ENCODE measurements around the gene RGPD3. TPM values are rescaled to one million over a fixed set of nuclear protein-coding genes. Genes with fewer than 3 reads are reported as not detected.

Gene RGPD3
- total and polyA plus RNA-seq, 4 donors, result 0.07 to 0.85 (median 0.36) TPM

DNA sequence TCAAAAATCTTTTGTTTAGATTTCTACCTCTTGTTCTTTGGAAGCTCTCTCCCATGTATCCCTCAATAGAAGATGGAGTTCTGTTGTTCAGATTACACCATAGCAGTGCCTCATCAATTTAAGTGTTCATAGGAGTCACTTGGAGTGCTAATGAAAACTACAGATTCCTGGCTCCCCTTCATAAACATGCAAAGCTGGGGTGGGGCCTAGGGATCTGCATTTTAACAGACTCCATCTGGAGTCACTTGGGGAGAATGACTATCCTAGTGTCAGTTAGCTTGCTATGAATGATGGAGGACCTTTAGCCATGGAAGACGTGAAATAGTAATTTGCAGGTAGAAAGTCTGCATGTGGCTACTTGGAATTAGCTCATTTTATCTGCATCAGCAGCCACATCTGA lies 105.4 kb downstream of the RGPD3 start:
- no peaks in the 10 kb centered on the region for H3K27me3 ChIP-seq (ENCODE audit: control insufficient read depth in 4 of 4, insufficient read depth in 4 of 4, low read length in 3 of 4)
- no peak overlapping the region for H3K4me3 ChIP-seq (ENCODE audit: low read depth in 1 of 3, low read length in 3 of 3)
- no peaks in the 10 kb centered on the region for H3K36me3 ChIP-seq (ENCODE audit: control insufficient read depth in 4 of 4, insufficient read depth in 3 of 4, low read depth in 1 of 4, low read length in 3 of 4)
- no peak overlapping the region for H3K9ac ChIP-seq (ENCODE audit: low read depth in 1 of 2, low read length in 2 of 2)
- H3K9me3 ChIP-seq (ENCODE audit: control insufficient read depth in 4 of 4, low read length in 3 of 4), result no peaks in the 10 kb centered on the region
- TF ChIP-seq EGR1 (IDR thresholded peaks at IDR 0.05; ENCODE audit: low read depth in 2 of 2) (no peak), REST (IDR thresholded peaks at IDR 0.05) (no peak), TAF1 (conservative IDR thresholded peaks at IDR 0.05) (no peak), NR2F2 (IDR thresholded peaks at IDR 0.05) (no peak), JUND (IDR thresholded peaks at IDR 0.05) (no peak), HNF4G (IDR thresholded peaks at IDR 0.05) (no peak), GABPA (IDR thresholded peaks at IDR 0.05 in 1 of 2, conservative IDR thresholded peaks at IDR 0.05 in 1 of 2) (no peak), HNF4A (conservative IDR thresholded peaks at IDR 0.05) (no peak), RXRA (IDR thresholded peaks at IDR 0.05) (no peak), YY1 (IDR thresholded peaks at IDR 0.05) (no peak), FOXA2 (IDR thresholded peaks at IDR 0.05) (no peak), ATF3 (IDR thresholded peaks at IDR 0.05) (no peak), RAD21 (IDR thresholded peaks at IDR 0.05) (no peak), FOXA1 (IDR thresholded peaks at IDR 0.05) (no peak)
- TF ChIP-seq, protein P1, sequence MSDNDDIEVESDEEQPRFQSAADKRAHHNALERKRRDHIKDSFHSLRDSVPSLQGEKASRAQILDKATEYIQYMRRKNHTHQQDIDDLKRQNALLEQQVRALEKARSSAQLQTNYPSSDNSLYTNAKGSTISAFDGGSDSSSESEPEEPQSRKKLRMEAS (IDR thresholded peaks at IDR 0.05), result no peak
- TF ChIP-seq, protein P2, sequence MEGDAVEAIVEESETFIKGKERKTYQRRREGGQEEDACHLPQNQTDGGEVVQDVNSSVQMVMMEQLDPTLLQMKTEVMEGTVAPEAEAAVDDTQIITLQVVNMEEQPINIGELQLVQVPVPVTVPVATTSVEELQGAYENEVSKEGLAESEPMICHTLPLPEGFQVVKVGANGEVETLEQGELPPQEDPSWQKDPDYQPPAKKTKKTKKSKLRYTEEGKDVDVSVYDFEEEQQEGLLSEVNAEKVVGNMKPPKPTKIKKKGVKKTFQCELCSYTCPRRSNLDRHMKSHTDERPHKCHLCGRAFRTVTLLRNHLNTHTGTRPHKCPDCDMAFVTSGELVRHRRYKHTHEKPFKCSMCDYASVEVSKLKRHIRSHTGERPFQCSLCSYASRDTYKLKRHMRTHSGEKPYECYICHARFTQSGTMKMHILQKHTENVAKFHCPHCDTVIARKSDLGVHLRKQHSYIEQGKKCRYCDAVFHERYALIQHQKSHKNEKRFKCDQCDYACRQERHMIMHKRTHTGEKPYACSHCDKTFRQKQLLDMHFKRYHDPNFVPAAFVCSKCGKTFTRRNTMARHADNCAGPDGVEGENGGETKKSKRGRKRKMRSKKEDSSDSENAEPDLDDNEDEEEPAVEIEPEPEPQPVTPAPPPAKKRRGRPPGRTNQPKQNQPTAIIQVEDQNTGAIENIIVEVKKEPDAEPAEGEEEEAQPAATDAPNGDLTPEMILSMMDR (IDR thresholded peaks at IDR 0.05; ENCODE audit: low read depth, low read length, missing input control), result no peak
- TF ChIP-seq, protein P3, sequence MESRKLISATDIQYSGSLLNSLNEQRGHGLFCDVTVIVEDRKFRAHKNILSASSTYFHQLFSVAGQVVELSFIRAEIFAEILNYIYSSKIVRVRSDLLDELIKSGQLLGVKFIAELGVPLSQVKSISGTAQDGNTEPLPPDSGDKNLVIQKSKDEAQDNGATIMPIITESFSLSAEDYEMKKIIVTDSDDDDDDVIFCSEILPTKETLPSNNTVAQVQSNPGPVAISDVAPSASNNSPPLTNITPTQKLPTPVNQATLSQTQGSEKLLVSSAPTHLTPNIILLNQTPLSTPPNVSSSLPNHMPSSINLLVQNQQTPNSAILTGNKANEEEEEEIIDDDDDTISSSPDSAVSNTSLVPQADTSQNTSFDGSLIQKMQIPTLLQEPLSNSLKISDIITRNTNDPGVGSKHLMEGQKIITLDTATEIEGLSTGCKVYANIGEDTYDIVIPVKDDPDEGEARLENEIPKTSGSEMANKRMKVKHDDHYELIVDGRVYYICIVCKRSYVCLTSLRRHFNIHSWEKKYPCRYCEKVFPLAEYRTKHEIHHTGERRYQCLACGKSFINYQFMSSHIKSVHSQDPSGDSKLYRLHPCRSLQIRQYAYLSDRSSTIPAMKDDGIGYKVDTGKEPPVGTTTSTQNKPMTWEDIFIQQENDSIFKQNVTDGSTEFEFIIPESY (IDR thresholded peaks at IDR 0.05), result no peak
- no peaks in the 10 kb centered on the region for H3K4me1 ChIP-seq (ENCODE audit: control insufficient read depth in 4 of 4, insufficient read depth in 4 of 4, low read length in 3 of 4)
- WGBS, result 41% methylated on average over 1 of the region's 1 CpG
- no peak for DNase-seq (ENCODE audit: low spot score)
- H3K27ac ChIP-seq (ENCODE audit: low read depth in 1 of 2, low read length in 2 of 2), result no peak overlapping the region

DNA sequence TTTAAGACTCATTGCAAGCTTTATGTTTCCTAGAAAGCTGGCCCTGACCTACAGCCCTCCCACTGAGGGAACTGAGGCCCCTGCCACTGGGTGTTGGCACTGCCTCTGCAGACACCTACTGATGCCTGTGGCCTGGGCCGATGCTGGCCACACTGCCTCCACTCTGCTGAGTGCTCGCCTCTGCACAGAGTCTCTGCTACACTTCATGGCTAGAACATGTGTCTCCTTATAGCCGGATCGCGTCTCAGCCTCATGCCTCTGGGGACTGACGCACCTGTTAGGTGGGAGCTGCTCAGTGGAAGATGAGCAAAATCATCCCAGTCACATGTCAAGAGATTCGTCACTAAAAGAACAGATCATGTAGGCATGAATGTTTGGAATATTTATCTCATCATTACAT lies 108.7 kb downstream of the RGPD3 start:
- no peak for DNase-seq (ENCODE audit: low spot score)
- TF ChIP-seq FOXA2 (IDR thresholded peaks at IDR 0.05), result no peak
- TF ChIP-seq JUND (IDR thresholded peaks at IDR 0.05), result no peak
- no peak for TF ChIP-seq YY1 (IDR thresholded peaks at IDR 0.05)
- TF ChIP-seq, protein P1 (IDR thresholded peaks at IDR 0.05), result no peak
- TF ChIP-seq HNF4G (IDR thresholded peaks at IDR 0.05), result no peak
- TF ChIP-seq, protein P3 (IDR thresholded peaks at IDR 0.05), result no peak
- Histone ChIP-seq H3K4me1 (ENCODE audit: control insufficient read depth in 4 of 4, insufficient read depth in 4 of 4, low read length in 3 of 4) (peaks cover 0 to 9% (median 0%) of the 10 kb centered on the region in 4 donors), H3K36me3 (ENCODE audit: control insufficient read depth in 4 of 4, insufficient read depth in 3 of 4, low read depth in 1 of 4, low read length in 3 of 4) (no peaks in the 10 kb centered on the region), H3K27me3 (ENCODE audit: control insufficient read depth in 4 of 4, insufficient read depth in 4 of 4, low read length in 3 of 4) (no peaks in the 10 kb centered on the region), H3K9me3 (ENCODE audit: control insufficient read depth in 4 of 4, low read length in 3 of 4) (no peaks in the 10 kb centered on the region), H3K4me3 (ENCODE audit: low read depth in 1 of 3, low read length in 3 of 3) (no peak overlapping the region), H3K9ac (ENCODE audit: low read depth in 1 of 2, low read length in 2 of 2) (no peak overlapping the region), H3K27ac (ENCODE audit: low read depth in 1 of 2, low read length in 2 of 2) (no peak overlapping the region)
- WGBS, result 95% methylated on average over 7 of the region's 7 CpGs

All from liver (tissue), 9 donors.